GM23338 (cell line): Measurements from ENCODE around the gene PGPEP1. TPM values are rescaled to one million over a fixed set of nuclear protein-coding genes. Genes with fewer than 3 reads are reported as not detected.

Experiments used
- ATAC-seq: fragments of 200-7000 bp; cut with Tn5 transposase; 3 replicates; pipeline ENCODE4 v1.9.1; 2020
- DNase-seq: peaks from one replicate; pipeline ENCODE4 v3.0.0-alpha.2; 2015; ENCODE audit warnings: low spot score
- H2AFZ ChIP-seq: fragments of 200-600 bp; sonication (generic); 2 replicates; pipeline ENCODE4 v1.8.0; 2016; ENCODE audit warnings: antibody characterized with exemption, mild to moderate bottlenecking, moderate library complexity
- H3F3A ChIP-seq: fragments of 200-600 bp; sonication (generic); replicated peaks from 2 replicates; pipeline ENCODE4 v1.8.0; 2017; ENCODE audit warnings: antibody characterized with exemption, mixed run types, low read depth
- H3K27ac ChIP-seq: fragments of 200-600 bp; sonication (generic); 2 replicates; pipeline ENCODE4 v1.6.1; 2016; ENCODE audit warnings: low read depth
- H3K27me3 ChIP-seq: fragments of 200-600 bp; sonication (generic); 2 replicates; pipeline ENCODE4 v1.8.0; 2016; ENCODE audit warnings: mild to moderate bottlenecking, mixed run types, moderate library complexity; ENCODE audit not compliant: insufficient read depth
- H3K36me3 ChIP-seq: fragments of 200-600 bp; sonication (generic); 2 replicates; pipeline ENCODE4 v1.8.0; 2016; ENCODE audit warnings: mild to moderate bottlenecking; ENCODE audit not compliant: insufficient read depth
- H3K4me1 ChIP-seq: fragments of 200-600 bp; sonication (generic); 2 replicates; pipeline ENCODE4 v1.8.0; 2016; ENCODE audit warnings: mild to moderate bottlenecking, moderate library complexity; ENCODE audit not compliant: insufficient read depth
- H3K4me2 ChIP-seq: fragments of 200-600 bp; sonication (generic); 2 replicates; pipeline ENCODE4 v1.7.1; 2017; ENCODE audit warnings: mixed run types
- H3K4me3 ChIP-seq: fragments of 200-600 bp; sonication (generic); 2 replicates; pipeline ENCODE4 v1.6.1; 2016; ENCODE audit warnings: mixed run types
- H3K79me2 ChIP-seq: fragments of 200-600 bp; sonication (generic); replicated peaks from 2 replicates; pipeline ENCODE4 v1.8.0; 2017; ENCODE audit warnings: mild to moderate bottlenecking; ENCODE audit not compliant: insufficient read depth
- H3K9me2 ChIP-seq: fragments of 200-600 bp; sonication (generic); 2 replicates; pipeline ENCODE4 v1.8.0; 2017; ENCODE audit not compliant: insufficient read depth
- H4K20me1 ChIP-seq: fragments of 200-600 bp; sonication (generic); replicated peaks from 2 replicates; pipeline ENCODE4 v1.8.0; 2017; ENCODE audit warnings: mild to moderate bottlenecking; ENCODE audit not compliant: insufficient read depth
- H3K27ac Mint-ChIP-seq: 2 replicates; pipeline ENCODE4 v1.8.0; 2020; ENCODE audit warnings: inconsistent platforms, mild to moderate bottlenecking, moderate library complexity, mixed read lengths
- H3K27me3 Mint-ChIP-seq: 3 replicates; pipeline ENCODE4 v1.8.0; 2022; ENCODE audit warnings: low read depth, mild to moderate bottlenecking, moderate library complexity, mixed read lengths, inconsistent platforms; ENCODE audit not compliant: insufficient read depth, poor library complexity
- H3K36me3 Mint-ChIP-seq: 3 replicates; pipeline ENCODE4 v1.8.0; 2021; ENCODE audit warnings: low read depth, mild to moderate bottlenecking, inconsistent platforms, moderate library complexity, mixed read lengths
- H3K4me1 Mint-ChIP-seq: 3 replicates; pipeline ENCODE4 v1.8.0; 2020; ENCODE audit warnings: mild to moderate bottlenecking, inconsistent platforms, mixed read lengths
- H3K4me3 Mint-ChIP-seq: 3 replicates; pipeline ENCODE4 v1.8.0; 2021; ENCODE audit warnings: moderate library complexity, mild to moderate bottlenecking, inconsistent platforms, mixed read lengths
- H3K9me3 Mint-ChIP-seq: 3 replicates; pipeline ENCODE4 v1.8.0; 2020; ENCODE audit warnings: moderate library complexity, mild to moderate bottlenecking, inconsistent platforms, mixed read lengths
- EZH2 ChIP-seq: fragments of 200-600 bp; sonication (generic); IDR thresholded peaks from one replicate; pipeline ENCODE4 v1.8.0; 2017; ENCODE audit warnings: antibody characterized with exemption, mild to moderate bottlenecking, low read depth; ENCODE audit not compliant: unreplicated experiment
- NANOG ChIP-seq: IDR thresholded peaks from 2 replicates; pipeline ENCODE4 v1.6.1; 2016; ENCODE audit warnings: antibody characterized with exemption, borderline replicate concordance
- STAT1 ChIP-seq: IDR thresholded peaks from one replicate; pipeline ENCODE4 v1.6.1; 2016; ENCODE audit warnings: antibody characterized with exemption; ENCODE audit not compliant: unreplicated experiment
- polyA plus RNA-seq: library from polyadenylated mRNA; unstranded; fragments of >200 nt; fragmentation: Nextera tagmentation; extraction: Ambion mirVana; gene quantifications from 2 replicates; pipeline ENCODE4 v1.2.1, GENCODE V29; 2016
- total RNA-seq: library from RNA; depleted of rRNA; stranded (reverse); fragments of >200 nt; shearing (Covaris generic); gene quantifications from 2 replicates; pipeline ENCODE4 v1.2.3, GENCODE V29; 2014
- TF ChIP-seq, protein P1 (sequence below): fragments of 250-450 bp; sonication (Bioruptor Pico); IDR thresholded peaks from 2 replicates; pipeline ENCODE4 v1.5.0; 2020; ENCODE audit warnings: mild to moderate bottlenecking, moderate library complexity
- TF ChIP-seq, protein P2 (sequence below): IDR thresholded peaks from one replicate; pipeline ENCODE4 v1.6.1; 2018; ENCODE audit warnings: antibody characterized with exemption; ENCODE audit not compliant: unreplicated experiment
- TF ChIP-seq, protein P3 (sequence below), 2 experiments: fragments of 200-600 bp in 1 of 2; sonication (generic) in 1 of 2; conservative IDR thresholded peaks; 2 replicates each; pipeline versions ENCODE4 v1.5.1 to v1.6.1; 2016 to 2017; ENCODE audit warnings: antibody characterized with exemption in 2 of 2, low read depth in 2 of 2, mild to moderate bottlenecking in 2 of 2, moderate library complexity in 1 of 2

PGPEP1 gene
- total and polyA plus RNA-seq, 2 experiments from 2014 or later, result 15.5 to 18.9 TPM

DNA sequence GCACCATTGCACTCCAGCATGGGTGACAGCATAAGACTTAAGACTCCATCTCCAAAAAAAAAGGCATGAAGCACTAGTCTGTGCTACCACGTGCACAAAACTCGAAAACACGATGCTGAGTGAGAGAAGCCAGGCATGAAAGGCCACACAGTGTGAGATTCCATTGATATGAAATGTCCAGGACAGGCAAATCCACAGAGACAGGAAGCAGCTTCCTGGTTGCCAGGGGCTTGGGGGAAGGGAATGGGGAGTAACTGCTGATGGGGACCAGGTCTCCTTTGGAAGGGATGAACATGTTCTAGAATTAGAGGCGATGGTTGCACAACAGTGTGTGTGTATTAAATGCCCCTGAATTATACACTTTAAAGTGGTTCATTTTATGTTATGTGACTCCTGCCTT, 43.1 kb upstream of the PGPEP1 start:
- H3K79me2 ChIP-seq, result no peaks in the 10 kb centered on the region; the same call in 1 of the 2 replicates
- H4K20me1 ChIP-seq, result no peaks in the 10 kb centered on the region
- H3K36me3 ChIP-seq, result no peaks in the 10 kb centered on the region
- no peak overlapping the region for H3K4me2 ChIP-seq
- no peak for ATAC-seq
- peaks cover 2% of the 10 kb centered on the region; the same call in 1 of the 3 replicates for H3K9me3 Mint-ChIP-seq
- no peak overlapping the region for H3K27ac ChIP-seq
- no peaks in the 10 kb centered on the region for H3K27me3 ChIP-seq
- H2AFZ ChIP-seq, result no peak overlapping the region
- no peak for DNase-seq
- peaks cover 19% of the 10 kb centered on the region for H3F3A ChIP-seq
- no peaks in the 10 kb centered on the region for H3K9me2 ChIP-seq
- H3K4me1 ChIP-seq, result peaks cover 20% of the 10 kb centered on the region
- peaks cover 17% of the 10 kb centered on the region for H3K27me3 Mint-ChIP-seq
- TF ChIP-seq NANOG, result no peak
- no peak for TF ChIP-seq EZH2
- TF ChIP-seq STAT1, result no peak
- TF ChIP-seq, protein P1, sequence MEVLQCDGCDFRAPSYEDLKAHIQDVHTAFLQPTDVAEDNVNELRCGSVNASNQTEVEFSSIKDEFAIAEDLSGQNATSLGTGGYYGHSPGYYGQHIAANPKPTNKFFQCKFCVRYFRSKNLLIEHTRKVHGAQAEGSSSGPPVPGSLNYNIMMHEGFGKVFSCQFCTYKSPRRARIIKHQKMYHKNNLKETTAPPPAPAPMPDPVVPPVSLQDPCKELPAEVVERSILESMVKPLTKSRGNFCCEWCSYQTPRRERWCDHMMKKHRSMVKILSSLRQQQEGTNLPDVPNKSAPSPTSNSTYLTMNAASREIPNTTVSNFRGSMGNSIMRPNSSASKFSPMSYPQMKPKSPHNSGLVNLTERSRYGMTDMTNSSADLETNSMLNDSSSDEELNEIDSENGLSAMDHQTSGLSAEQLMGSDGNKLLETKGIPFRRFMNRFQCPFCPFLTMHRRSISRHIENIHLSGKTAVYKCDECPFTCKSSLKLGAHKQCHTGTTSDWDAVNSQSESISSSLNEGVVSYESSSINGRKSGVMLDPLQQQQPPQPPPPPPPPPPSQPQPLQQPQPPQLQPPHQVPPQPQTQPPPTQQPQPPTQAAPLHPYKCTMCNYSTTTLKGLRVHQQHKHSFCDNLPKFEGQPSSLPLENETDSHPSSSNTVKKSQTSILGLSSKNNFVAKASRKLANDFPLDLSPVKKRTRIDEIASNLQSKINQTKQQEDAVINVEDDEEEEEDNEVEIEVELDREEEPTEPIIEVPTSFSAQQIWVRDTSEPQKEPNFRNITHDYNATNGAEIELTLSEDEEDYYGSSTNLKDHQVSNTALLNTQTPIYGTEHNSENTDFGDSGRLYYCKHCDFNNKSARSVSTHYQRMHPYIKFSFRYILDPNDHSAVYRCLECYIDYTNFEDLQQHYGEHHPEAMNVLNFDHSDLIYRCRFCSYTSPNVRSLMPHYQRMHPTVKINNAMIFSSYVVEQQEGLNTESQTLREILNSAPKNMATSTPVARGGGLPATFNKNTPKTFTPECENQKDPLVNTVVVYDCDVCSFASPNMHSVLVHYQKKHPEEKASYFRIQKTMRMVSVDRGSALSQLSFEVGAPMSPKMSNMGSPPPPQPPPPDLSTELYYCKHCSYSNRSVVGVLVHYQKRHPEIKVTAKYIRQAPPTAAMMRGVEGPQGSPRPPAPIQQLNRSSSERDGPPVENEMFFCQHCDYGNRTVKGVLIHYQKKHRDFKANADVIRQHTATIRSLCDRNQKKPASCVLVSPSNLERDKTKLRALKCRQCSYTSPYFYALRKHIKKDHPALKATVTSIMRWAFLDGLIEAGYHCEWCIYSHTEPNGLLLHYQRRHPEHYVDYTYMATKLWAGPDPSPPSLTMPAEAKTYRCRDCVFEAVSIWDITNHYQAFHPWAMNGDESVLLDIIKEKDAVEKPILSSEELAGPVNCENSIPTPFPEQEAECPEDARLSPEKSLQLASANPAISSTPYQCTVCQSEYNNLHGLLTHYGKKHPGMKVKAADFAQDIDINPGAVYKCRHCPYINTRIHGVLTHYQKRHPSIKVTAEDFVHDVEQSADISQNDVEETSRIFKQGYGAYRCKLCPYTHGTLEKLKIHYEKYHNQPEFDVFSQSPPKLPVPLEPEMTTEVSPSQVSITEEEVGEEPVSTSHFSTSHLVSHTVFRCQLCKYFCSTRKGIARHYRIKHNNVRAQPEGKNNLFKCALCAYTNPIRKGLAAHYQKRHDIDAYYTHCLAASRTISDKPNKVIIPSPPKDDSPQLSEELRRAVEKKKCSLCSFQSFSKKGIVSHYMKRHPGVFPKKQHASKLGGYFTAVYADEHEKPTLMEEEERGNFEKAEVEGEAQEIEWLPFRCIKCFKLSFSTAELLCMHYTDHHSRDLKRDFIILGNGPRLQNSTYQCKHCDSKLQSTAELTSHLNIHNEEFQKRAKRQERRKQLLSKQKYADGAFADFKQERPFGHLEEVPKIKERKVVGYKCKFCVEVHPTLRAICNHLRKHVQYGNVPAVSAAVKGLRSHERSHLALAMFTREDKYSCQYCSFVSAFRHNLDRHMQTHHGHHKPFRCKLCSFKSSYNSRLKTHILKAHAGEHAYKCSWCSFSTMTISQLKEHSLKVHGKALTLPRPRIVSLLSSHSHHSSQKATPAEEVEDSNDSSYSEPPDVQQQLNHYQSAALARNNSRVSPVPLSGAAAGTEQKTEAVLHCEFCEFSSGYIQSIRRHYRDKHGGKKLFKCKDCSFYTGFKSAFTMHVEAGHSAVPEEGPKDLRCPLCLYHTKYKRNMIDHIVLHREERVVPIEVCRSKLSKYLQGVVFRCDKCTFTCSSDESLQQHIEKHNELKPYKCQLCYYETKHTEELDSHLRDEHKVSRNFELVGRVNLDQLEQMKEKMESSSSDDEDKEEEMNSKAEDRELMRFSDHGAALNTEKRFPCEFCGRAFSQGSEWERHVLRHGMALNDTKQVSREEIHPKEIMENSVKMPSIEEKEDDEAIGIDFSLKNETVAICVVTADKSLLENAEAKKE (CRISPR knock-in tag), result no peak
- TF ChIP-seq, protein P2, sequence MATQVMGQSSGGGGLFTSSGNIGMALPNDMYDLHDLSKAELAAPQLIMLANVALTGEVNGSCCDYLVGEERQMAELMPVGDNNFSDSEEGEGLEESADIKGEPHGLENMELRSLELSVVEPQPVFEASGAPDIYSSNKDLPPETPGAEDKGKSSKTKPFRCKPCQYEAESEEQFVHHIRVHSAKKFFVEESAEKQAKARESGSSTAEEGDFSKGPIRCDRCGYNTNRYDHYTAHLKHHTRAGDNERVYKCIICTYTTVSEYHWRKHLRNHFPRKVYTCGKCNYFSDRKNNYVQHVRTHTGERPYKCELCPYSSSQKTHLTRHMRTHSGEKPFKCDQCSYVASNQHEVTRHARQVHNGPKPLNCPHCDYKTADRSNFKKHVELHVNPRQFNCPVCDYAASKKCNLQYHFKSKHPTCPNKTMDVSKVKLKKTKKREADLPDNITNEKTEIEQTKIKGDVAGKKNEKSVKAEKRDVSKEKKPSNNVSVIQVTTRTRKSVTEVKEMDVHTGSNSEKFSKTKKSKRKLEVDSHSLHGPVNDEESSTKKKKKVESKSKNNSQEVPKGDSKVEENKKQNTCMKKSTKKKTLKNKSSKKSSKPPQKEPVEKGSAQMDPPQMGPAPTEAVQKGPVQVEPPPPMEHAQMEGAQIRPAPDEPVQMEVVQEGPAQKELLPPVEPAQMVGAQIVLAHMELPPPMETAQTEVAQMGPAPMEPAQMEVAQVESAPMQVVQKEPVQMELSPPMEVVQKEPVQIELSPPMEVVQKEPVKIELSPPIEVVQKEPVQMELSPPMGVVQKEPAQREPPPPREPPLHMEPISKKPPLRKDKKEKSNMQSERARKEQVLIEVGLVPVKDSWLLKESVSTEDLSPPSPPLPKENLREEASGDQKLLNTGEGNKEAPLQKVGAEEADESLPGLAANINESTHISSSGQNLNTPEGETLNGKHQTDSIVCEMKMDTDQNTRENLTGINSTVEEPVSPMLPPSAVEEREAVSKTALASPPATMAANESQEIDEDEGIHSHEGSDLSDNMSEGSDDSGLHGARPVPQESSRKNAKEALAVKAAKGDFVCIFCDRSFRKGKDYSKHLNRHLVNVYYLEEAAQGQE, result no peak
- TF ChIP-seq, protein P3, sequence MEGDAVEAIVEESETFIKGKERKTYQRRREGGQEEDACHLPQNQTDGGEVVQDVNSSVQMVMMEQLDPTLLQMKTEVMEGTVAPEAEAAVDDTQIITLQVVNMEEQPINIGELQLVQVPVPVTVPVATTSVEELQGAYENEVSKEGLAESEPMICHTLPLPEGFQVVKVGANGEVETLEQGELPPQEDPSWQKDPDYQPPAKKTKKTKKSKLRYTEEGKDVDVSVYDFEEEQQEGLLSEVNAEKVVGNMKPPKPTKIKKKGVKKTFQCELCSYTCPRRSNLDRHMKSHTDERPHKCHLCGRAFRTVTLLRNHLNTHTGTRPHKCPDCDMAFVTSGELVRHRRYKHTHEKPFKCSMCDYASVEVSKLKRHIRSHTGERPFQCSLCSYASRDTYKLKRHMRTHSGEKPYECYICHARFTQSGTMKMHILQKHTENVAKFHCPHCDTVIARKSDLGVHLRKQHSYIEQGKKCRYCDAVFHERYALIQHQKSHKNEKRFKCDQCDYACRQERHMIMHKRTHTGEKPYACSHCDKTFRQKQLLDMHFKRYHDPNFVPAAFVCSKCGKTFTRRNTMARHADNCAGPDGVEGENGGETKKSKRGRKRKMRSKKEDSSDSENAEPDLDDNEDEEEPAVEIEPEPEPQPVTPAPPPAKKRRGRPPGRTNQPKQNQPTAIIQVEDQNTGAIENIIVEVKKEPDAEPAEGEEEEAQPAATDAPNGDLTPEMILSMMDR (conservative IDR thresholded peaks at IDR 0.05; ENCODE audit: low read depth in 2 of 2), result no peak
- no peaks in the 10 kb centered on the region for H3K36me3 Mint-ChIP-seq
- H3K4me3 ChIP-seq, result no peak overlapping the region
- no peak overlapping the region for H3K27ac Mint-ChIP-seq
- H3K4me3 Mint-ChIP-seq, result no peak overlapping the region
- H3K4me1 Mint-ChIP-seq, result peaks cover 17% of the 10 kb centered on the region
